GM19193 (cell line): ENCODE measurements around the gene SLC8A2.

ENCODE experiments used
- POLR2A ChIP-seq: IDR thresholded peaks from 4 replicates; pipeline ENCODE4 v1.6.1; 2011; ENCODE audit not compliant: insufficient read depth, insufficient read length; ENCODE audit errors: extremely low read depth

Gene SLC8A2

DNA sequence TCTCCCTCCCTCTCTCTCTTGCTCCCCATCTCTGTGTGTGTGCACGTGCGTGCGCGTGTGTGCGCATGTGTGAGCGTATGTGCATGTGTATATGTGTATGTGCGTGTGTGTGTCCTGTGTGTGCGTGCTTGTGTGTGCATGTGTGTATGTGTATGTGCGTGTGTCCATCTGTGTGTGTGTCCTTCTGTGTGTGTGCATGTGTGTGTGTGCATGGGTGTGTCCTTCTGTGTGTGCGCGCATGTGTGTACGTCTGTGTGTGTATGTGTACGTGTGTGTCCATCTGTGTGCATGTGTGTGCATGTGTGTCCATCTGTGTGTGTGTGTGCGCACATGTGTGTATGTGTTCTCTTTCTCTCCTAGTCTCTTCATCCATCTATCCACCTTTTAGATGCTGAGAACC, 12.2 kb downstream of the SLC8A2 start:
- TF ChIP-seq POLR2A = no peak

DNA sequence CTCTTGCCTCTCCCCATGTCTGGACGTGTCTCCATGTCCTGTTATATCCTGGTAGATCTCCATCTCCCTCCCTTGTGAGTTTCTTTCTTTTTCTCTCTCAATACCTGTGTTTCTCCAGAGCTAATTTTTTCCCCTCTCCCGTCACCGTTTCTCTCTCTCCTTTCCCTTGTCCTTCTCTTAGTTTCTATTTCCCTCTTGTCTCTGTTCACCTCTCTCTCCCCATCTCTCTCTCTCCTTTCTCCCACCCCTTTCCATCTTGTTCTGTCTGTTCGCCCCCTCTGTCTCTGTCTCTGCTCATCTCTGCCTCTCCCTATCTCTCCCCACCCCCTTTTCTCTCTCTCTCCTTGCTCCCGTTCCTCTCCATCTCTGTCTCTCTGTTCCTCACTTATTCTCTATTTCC, 13.0 kb downstream of the SLC8A2 start:
- no peak for TF ChIP-seq POLR2A

DNA sequence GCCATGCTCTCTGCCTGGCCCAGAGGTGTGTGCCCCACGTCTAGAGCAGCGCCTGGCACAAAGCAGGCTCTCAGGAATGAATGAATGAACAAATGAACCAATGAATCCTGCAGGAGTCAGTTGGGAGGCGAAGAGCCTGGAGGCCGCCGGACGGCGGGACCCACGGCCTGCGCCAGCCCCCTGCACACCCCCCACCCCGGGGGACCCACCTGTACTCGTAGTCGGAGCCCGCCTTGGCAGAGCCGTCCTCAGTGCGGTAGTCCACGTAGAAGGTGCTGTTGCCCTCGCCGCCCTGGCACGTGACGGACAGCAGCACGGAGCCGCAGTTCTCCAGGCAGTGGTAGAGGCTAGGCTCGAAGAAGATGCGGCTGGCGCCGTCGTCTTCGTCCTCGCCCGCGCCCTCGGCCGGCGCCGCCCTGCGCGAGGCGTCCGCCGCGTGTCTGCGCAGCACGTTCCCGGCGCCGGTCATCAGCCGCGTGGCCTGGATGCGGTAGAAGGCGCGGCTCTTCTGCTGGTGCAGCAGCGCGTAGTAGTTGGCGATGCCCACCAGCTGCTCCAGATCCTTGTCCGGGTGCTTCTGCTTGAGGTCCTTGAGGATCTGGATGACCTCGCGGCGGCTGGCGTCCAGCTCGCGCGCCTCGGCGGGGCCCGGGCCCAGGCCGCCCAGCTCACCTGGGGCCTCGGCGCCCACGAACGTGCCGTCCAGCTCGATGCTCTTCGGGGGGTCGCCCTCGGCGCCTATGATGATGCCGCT, 14.8 kb downstream of the SLC8A2 start:
- TF ChIP-seq POLR2A = no peak

DNA sequence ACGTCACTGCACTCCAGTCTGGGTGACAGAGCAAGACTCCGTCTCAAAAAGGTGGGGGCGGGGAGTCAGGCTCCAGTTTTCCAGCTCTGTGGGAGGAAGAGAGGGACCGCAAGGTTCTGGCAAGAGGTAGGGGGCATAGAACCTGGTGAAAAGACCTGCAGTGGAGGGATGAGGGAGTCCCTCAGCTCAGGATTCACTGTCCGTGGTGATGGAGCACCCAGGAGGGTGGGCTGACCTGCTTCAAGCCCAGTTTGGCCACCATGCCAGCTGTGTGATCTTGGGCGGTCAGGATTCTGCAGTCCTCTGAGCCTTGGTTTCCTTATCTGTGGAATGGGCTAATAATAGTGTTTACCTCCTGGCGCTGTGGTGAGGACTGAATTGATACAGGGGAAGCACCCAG, 21.2 kb downstream of the SLC8A2 start:
- no peak for TF ChIP-seq POLR2A

DNA sequence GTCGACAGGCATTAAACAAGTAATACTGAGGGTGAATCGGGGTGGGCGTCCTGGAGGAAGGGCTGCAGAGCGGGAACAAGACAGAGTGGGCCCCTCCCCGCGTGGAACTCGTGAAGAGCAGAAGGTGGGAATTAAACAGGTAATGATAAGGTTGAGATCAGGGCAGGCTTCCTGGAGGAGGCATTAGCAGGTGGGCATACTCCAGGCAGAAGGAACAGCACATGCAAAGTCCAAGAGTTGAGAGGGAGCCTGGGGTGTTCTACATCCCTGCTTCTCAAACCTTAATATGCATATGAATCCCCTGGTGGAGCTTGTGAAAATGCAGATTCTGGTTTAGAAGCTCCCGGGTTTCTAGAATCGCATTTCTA, 23.3 kb downstream of the SLC8A2 start:
- TF ChIP-seq POLR2A = no peak

DNA sequence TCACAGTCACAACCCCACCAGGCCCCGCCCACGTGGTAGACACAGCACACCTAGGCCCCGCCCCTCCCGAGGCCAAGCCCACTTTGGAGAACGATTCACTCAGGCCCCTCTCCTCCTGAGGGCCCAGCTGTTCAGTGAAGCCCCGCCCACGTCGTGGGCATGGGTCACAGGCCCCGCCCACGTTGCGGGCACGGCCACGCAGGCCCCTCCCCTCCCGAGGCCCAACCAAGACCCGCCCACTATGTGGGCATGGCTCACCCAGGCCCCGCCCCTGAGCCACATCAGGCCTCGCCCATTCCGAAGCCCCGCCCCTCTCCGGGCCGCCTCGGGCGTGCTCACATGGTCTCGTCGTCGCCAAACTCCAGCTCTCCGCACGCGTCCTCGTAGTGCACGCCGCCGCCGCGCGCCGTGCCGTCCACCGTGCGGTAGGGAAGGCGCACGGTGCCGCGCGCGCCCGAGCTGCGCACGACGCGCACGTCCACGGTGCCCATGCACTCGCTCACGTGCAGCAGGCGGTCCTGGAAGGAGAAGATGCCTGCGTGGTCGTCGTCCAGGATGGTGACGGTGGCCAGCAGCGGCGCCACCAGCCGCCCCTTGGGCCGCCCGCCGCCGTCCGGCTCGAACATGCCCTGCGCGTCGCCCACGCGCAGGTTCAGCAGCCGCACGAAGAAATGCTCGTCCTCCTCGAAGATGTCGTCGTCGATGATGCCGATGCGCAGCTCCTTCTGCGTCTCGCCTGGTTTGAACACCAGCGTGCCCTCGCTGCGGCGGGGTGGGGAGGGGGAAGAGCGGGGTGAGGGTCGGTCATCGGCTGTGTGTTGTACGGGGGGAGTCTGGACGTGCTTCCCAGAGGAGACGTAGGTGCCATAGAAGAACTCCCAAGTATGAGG, 24.0 kb downstream of the SLC8A2 start:
- TF ChIP-seq POLR2A = no peak

DNA sequence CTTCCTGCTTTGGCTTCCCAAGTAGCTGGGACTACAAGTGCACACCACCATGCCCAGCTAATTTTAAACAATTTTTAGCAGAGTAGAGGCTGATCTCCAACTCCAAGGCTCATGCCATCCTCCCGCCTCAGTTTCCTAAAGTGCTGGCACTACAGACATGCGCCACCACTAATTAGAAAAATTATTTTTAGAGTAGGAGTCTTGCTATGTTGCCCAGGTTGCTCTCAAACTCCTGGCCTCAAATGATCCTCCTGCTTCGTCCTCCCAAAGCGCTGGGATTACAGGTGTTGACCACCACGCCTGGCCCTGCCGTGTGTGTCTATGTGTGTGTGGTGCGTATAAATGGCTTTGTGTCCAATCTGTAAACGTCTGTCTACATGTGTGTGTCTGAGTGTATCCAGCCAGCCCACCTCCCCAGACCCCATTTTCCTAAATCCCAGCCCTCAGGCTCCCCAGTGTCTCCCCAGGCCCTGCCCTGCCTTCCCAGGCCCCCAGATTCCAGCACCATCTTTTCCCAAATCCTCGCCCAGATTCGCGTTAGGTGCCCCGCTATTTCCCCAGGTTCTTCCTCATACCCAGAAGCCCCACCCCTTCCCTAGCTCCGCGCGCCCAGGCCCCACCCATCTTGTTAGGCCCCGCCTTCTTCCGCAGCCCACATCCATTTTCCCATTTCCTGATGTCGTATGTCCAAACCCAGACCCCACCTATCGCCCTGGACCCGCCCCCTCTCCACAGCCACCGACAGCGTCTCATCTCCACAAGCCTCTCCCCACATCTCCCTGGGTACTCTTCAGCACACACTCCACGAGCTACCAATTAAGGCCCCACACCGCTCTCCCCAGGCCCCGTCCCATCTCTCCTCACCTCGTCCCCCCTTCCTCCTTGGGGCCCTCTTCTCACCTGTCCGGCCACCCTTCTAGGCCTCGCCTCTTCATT, 24.9 kb downstream of the SLC8A2 start:
- no peak for TF ChIP-seq POLR2A

DNA sequence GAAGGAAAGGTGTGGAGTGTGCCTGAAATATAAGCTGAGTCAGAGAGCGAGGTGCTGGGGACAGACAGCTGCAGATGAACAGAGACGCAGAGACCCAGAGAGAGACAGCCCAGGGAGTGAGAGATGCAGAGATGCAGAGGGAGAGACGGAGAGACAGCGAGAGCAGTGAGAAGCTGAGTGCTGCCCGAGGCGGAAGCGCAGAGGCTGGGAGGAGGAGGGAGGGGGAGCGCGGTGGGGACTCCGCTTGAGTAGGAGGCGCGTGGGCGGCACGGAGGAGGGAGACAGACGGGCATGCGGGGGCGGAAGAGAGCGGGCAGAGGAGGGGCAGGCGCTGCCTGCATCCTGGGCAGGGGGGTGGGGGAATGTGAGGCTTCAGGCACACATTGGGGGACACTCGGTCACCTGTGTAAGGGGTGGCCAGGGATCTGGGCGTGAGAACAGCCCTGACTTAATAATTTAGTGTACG, 25.7 kb downstream of the SLC8A2 start:
- no peak for TF ChIP-seq POLR2A

DNA sequence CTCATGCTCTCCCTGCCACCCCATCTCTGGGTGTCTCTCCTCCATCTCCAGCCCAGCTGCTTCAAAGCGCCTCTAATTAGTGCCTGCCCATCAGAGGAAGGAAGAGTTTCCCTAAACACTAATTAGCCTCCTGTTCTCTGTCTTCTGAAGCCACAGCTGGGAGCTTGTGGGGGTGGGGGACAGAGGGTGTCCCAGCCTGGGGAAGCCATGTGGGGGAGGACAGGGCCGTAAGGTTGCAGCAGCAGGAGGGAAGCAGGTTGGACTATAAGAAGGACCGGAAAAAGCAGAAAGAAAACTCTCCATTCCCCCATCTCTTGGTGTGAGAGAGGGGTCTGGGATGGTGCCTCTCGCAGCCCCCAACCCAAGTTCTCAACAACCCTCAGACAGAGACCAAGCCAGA, 26.2 kb downstream of the SLC8A2 start:
- no peak for TF ChIP-seq POLR2A

DNA sequence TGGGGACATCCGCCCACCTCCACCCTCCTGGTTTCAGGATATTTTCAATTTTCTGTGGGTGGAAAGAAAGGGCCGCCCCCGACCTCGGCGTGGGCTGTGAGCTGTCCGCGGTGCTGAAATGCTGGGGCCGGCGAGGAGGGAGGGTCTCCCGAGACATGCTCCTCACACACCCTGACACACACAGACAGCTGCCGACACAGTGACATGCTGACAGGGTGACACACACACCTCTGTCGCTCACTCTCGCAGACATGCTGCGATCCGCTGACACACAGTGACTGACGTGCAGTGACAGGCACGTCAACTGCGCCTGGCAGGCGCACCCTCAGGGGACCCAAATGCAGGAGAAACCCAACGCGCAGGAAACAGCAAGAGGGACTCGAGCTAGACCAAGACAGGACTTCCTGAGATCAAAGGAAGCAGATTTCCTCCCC, 27.3 kb downstream of the SLC8A2 start:
- no peak for TF ChIP-seq POLR2A

DNA sequence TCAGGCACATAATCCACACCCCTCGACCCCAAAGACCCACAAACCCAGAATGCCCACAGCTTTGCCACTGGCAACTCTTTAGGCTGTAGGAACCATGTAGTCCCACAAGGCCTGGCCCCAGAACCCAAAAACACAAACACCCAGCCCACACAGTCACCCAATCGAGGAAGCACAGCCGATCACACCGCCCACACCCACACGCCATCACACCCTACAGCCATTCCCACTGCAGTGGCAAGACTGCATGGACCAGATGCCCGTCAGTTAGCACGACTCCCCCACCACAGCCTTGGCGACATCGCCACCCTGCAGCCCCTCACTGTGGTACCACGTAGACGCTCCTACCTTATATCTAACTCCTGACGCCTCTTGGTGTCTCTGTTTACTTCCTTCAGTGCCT, 28.4 kb downstream of the SLC8A2 start:
- TF ChIP-seq POLR2A = no peak

DNA sequence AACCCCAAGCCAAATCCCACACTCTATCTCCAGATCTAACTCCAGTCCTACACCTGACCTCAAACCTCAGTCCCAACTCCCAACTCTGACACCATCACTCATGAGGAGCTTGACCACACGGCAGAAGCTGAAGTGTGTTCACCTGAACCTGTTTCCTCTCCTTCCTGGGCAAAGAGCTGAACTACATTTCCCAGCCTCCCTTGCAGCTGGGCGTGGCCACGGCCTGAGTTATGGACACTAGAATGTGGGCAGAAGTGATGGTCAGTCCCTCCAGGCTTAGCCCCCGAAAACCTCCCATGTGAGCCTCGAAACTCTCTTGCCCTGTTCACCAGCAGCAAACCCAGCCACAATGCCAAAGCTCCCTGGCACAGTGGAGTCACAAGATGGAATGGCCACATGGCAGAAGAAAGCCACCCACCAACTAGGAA, 32.9 kb downstream of the SLC8A2 start:
- TF ChIP-seq POLR2A = no peak

DNA sequence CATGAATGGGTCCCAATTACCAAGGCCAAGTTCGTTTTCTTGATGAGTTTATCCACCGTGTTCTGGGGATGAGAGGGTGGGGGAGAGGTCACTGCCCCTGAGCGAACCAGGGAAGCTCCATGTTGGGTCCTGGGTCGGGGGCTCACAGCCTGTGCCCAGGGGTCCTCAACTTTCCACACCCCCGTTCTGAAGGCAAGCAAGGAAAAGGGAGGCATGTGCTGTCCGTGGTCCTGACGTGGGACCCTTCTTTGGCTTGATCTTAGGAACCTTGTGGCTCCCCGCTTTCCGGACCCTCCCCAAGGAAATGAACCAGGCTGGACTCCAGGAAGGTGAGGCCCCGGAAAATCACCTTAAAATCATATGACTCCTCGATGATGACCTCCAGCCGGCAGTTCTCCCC, 34.2 kb downstream of the SLC8A2 start:
- TF ChIP-seq POLR2A = no peak

DNA sequence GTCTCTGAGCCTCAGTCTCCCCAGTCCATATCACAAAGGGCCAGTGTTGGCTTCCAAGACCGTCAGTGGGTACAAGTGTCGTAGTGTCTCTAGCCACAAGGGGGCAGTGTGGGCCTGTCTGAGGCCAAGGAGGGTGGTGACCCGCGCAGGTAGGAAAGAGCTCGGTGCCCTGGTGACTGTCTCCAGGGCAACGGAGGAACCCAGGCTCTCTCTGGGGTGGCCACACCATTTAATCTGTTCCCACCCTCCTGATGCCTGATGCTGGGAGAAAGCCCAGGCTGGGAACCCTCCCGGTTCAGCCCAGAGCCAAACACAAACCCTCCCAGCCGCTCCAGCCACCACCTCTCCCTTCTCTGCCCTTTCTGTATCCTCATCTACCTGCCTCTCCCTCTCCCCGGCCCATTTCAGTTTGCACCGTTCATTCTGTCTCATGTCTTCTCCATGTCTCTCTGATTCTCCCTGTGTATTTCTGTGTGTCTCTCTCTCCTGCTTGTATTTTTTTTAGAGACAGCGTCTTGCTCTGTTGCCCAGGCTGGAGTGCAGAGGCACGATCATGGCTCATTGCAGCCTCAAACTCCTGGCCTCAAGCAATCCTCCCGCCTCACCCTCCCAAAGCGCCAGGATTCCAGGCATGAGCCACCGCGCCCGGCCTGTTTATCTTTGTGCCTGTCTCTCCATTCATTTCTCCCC, 34.8 kb downstream of the SLC8A2 start:
- no peak for TF ChIP-seq POLR2A

DNA sequence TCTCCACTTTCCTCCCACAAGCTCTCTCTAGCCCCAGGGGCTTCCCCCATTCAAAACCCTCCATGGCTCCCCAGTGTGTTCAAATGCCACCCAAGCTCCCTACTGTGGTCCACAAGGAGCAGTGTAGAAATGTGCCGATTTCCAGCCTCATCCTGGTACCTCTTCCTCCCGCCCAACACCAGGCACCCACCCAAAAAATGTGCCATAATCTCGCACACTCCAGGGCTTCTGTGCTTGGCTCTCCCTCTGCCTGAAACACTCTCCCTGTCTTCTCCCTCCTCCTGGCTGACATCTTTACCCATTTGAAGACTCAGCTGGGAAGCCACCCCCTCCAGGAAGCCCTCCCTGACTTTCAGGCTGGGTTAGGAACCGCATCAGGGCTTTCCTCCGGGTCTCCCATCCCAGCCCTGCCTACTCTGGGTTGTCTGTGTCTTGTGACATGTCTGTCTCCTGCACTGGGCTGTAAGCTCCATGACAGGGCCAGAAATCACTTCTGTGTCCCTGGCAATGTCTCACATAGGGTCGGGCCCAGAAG, 35.7 kb downstream of the SLC8A2 start:
- TF ChIP-seq POLR2A = no peak

DNA sequence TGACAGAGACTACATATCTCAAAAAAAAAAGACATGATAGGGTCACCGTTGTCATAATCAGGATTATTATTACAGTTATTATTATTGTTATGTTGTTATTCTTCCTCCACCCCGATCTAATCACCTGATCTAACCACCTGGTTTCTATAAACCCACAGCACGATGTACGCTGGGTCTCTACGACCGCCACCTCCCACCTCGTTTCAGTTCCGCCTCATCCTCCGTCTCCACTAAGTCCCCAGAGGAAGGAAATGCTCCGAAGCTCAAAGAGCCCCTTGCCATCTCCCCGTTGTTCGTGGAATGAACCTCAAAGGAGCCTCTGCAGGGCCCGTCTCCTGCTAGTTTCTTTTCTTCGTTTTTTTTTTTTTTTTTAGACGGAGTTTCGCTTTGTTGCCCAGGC, 36.5 kb downstream of the SLC8A2 start:
- TF ChIP-seq POLR2A = no peak
